ENCODE measurements around the gene LPIN2.

Gene LPIN2

DNA sequence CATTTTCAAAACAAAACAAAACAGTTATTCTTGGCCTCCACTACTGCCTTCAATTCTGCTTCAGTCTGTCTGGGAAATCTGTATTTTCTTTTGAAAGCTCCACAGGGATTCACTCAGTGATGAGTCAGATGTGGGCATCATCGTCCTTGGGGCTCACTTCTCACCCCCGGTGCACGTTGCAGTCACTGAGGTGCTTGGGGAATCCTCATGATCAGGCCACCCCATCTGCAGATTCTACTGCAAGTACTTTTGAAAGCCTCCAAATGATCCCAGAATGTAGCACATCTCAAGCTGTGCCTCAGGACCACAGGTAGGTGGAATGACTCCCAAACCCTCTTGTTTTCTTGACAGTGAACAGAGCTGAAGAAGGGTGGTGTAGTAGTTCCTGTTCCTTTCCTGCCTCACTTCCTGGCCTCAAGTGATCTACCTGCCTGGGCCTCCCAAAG, 34.3 kb downstream of the LPIN2 start:
- no peak for DNase-seq

DNA sequence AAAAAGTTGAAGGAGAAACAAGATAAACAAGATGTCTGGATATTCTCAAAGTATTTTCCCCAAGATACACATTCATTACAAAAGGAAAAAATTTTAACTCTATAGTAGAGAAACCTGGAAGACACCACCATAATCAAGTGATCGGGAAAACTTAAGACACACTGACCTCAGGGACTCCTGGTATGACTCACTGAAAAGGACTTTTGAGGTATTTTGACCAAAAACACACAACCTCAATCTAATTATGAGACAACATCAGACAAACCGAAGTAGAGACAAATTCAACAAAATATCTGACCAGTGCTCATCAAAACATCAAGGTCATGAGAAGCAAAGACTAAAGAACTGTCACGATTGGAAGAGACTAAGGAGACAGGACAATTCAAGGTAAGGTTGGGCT, 34.7 kb downstream of the LPIN2 start:
- no peak for DNase-seq

DNA sequence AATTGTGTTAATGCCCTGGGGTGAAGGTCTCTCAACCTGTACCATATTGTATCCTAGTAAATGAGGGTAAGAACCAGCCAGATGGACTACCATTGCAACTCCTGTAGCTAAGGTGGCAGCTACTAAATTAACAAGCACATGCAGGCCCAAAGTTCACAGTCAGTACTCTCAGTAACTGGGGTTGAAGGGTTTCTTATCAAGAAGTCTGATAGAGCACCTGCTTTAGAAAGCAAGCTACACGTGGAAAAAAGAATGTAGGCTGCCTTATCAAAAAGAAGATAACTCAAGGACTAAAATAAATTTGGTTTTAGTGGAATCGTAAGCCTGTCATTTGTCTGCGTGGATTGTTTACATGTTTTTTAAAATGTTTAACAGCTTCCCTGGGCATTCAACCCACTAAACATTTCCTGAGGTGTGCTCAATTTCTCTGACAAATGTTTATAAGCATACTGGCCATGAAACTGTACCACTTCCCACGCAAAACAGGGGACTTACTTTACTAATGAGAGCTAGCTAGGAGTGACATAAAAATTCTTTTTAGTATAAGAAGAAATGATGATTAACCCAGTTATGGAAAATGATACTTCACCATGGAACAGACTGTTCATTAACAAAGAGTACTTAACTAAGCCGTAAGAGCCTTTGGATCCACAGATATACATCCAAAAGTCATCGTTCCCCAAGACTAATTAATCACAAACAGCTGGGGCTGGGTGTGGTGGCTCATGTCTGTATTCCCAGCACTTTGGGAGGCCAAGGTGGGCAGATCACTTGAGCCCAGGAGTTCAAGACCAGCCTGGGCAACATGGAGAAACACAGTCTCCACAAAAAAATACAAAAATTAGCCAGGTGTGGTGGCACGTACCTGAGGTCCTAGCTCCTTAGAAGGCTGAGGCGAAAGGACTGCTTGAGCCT, 36.5 kb downstream of the LPIN2 start:
- peak; percentile 36 for DNase-seq

DNA sequence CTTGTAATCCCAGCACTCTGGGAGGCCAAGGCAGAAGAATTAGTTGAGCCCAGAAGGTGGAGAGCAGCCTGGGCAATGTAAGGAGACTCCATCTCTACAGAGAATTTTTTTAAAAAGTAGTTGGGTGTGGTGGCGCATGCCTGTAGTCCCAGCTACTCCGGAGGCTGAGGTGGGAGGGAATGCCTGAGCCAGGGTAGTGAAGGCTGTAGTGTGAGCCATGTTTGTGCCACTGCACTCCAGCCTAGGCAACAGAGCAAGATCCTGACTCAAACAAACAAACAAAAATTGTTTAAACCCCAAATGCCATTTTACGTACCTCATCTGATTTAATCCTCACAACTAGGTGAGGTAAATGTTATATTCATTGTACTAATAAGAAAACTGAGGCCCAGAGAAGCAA, 38.2 kb downstream of the LPIN2 start:
- DNase-seq = no peak

- DNase-seq = no peak
Measured at GRCh38 chr18:2971741-2972552, 41.0 kb downstream of the LPIN2 start.

DNA sequence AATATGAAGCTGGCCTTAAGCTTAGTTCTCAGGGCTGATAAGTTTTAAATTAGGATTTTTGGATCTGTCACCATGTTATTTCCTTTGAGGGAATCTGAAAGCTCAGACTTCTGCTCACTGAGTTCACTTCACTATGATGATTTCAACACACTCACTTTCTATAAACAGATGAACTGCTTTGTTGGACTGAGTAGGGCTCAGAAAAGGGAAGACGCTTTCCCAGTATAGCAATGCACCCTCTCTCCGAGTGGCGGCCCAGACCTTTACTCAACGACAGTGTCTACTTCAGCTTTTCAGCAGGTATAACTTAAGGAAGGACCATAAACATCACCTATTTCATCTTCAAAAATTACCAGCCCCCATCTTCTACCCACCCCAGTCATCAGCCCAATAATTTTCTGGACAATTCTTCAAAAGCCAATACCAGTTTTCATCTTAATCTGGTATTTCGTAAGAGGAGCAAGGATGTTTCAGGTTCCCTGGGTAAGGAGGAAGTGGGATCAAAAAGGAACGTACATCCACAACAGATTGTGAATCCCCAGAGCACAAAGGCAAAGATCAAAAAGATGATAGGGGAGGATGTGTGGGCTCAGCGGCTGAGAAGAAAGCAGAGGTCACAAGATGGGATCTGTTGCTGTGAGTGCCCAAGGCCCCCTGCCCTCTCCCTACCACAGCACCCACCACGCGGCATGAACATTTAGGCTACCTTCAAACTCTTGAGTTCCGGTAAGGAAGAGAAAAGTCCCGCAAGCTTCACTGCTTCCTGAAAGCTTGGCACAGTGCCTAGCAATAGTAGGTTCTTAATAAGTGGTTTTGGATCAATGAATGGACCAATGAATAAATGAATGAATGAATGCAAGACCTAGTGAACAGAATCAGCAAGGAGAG, 41.9 kb downstream of the LPIN2 start:
- no peak for DNase-seq

GRCh38 chr18:2970344-2970743, 42.6 kb downstream of the LPIN2 start:
- DNase-seq = no peak

GRCh38 chr18:2969695-2970094, 43.2 kb downstream of the LPIN2 start:
- DNase-seq = no peak

DNA sequence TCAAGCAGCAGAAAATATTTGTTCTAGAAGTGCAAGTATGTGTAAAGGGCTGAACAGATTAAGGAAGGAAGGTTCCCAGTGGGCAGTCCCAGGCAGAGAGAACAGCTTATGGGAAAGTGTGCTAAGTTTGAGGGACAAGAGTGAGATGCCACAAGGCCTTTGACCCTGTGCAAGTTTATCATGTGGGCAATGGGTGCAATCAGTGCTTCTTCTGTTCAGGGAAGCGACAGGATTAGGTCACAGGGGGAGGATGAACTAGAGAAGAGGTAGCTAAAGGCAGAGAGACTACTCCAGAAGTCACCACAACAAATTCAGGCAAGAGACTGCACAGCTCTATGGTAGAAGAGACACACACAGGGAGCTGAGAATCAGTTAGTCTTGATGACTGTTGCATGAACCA, 44.3 kb downstream of the LPIN2 start:
- no peak for DNase-seq

DNA sequence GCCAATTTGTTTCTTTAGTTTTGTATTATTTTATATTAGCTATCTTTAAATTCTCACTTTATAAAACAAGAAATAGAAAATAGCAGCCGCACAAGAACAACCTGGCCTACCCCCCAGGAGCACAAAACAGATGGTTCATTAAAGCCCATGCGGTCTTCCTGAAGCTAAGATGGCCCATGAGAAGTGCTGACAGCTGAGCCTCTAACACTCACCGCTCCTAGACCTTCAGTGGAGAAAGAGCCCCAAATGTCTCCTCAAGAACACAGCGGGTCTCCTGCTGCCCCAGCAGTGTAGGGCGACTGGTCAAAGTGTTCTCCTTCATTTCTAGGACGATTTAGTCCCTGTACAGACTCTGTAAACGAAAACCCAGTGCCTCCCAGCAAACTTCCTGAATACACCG, 45.1 kb downstream of the LPIN2 start:
- no peak for DNase-seq

GRCh38 chr18:2967357-2967756, 45.6 kb downstream of the LPIN2 start:
- DNase-seq = no peak

- no peak for DNase-seq
Measured at GRCh38 chr18:2966560-2966959, 46.4 kb downstream of the LPIN2 start.

- no peak for DNase-seq
Measured at GRCh38 chr18:2965797-2966196, 47.1 kb downstream of the LPIN2 start.

DNA sequence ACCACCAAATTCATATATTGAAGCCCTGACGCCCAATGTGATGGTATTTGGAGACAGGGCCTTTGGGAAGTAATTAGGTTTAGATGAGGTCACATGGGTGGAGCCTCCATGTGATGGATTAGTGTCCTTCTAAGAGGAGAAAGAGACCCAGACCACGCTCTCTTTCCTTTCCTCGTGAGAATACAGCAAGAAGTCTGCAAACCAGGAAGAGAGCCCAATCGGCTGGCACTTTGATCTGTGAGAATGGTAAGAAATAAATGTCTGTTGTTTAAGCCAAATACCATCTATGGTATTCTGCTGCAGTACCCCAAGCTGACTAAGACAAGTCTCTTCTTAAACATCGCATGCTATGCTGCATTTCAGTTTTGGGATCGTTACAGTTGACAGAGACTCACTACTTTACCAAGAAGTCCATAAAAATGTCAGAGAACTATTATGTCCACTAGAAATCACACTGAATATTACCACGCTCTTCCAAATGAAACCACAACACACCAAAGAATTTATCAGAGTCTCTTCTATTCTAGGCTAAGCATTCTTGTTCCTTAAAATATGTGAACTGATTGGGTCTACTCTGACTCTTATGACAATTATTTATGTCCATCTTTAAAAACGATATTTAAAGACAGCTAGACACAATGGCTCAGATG, 48.5 kb downstream of the LPIN2 start:
- DNase-seq = no peak
